Kidney epithelial cell (primary cell): ENCODE measurements around the gene OAS1. TPM values are rescaled to one million over a fixed set of nuclear protein-coding genes. Genes with fewer than 3 reads are reported as not detected.
"Not testable (repeated sequence)": the region's sequence is repeated elsewhere in the genome, so short reads cannot be mapped to it uniquely, and the experiment has no call there.

Source experiments
- DNase-seq: peaks from one replicate; pipeline ENCODE4 v3.0.0-alpha.2; 2010; ENCODE audit warnings: low read depth
- H3K27me3 ChIP-seq: 2 replicates; pipeline ENCODE4 v1.6.0; 2011; ENCODE audit warnings: low read length; ENCODE audit not compliant: control insufficient read depth, insufficient read depth
- H3K36me3 ChIP-seq: 2 replicates; pipeline ENCODE4 v1.5.1; 2011; ENCODE audit warnings: low read length; ENCODE audit not compliant: control insufficient read depth, insufficient read depth
- H3K4me3 ChIP-seq: 2 replicates; pipeline ENCODE4 v1.5.1; 2011; ENCODE audit warnings: low read depth, mild to moderate bottlenecking, control low read depth, low read length
- total RNA-seq: library from RNA; depleted of rRNA; stranded (reverse); fragments of >200 nt; gene quantifications from 2 replicates; pipeline ENCODE4 v1.2.3, GENCODE V29; 2015
- TF ChIP-seq, protein P1 (sequence below): IDR thresholded peaks from 2 replicates; pipeline ENCODE4 v1.5.1; 2011; ENCODE audit warnings: mild to moderate bottlenecking, moderate library complexity, low read length, control low read depth, inconsistent platforms; ENCODE audit not compliant: insufficient read depth, poor library complexity, severe bottlenecking

The OAS1 gene
- total RNA-seq, 1 donor from 2014 or later: 6.0 TPM

DNA sequence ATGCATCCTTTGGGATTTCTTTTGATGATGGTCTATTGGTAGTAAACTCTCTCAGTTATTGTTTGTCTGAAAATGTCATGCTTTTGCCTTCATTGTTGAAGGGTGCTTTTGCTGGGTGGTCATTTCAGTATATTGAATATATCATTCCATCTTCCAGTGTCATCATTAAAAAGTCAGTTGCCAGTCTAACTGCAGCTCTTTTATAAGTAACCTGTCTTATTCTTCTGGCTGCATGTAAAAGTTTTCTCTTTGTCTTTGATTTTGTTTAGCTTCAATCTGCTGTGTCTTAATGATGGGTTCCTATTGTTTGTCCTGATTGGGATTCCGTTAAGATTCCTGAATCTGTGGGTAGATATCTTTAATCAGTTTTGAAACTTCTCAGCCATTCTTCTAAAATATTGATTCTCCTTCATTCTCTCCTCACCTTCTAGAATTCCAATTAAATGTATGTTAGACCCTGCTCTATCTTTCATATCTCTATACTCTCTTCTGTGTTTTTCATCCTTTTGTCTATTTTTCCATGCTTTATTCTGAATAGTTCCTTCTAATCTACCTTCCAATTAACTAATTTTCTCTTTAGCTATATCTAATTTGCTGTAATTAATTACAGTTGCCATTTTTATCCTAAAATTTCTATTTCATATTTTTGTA lies 6.4 kb downstream of the OAS1 start:
- DNase-seq: no peak
- Histone ChIP-seq H3K27me3 (no peaks in the 10 kb centered on the region), H3K4me3 (no peak overlapping the region), H3K36me3 (no peaks in the 10 kb centered on the region)
- TF ChIP-seq, protein P1, sequence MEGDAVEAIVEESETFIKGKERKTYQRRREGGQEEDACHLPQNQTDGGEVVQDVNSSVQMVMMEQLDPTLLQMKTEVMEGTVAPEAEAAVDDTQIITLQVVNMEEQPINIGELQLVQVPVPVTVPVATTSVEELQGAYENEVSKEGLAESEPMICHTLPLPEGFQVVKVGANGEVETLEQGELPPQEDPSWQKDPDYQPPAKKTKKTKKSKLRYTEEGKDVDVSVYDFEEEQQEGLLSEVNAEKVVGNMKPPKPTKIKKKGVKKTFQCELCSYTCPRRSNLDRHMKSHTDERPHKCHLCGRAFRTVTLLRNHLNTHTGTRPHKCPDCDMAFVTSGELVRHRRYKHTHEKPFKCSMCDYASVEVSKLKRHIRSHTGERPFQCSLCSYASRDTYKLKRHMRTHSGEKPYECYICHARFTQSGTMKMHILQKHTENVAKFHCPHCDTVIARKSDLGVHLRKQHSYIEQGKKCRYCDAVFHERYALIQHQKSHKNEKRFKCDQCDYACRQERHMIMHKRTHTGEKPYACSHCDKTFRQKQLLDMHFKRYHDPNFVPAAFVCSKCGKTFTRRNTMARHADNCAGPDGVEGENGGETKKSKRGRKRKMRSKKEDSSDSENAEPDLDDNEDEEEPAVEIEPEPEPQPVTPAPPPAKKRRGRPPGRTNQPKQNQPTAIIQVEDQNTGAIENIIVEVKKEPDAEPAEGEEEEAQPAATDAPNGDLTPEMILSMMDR: no peak

DNA sequence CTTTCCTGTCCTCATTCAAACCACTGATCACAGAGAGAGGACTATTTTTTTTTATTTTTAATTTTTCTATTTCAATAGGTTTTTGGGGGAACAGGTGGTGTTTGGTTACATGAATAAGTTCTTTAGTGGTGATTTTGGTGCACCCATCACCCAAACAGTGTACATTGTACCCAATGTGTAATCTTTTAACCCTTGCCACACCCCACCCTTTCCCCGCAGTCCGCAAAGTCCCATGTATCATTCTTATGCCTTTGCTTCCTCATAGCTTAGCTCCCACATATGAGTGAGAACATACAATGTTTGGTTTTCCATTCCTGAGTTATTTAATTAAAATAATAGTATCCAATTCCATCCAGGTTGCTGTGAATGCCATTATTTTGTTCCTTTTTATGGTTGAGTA lies 7.1 kb downstream of the OAS1 start:
- not testable (repeated sequence) for H3K27me3 ChIP-seq, H3K36me3 ChIP-seq, H3K4me3 ChIP-seq, DNase-seq

DNA sequence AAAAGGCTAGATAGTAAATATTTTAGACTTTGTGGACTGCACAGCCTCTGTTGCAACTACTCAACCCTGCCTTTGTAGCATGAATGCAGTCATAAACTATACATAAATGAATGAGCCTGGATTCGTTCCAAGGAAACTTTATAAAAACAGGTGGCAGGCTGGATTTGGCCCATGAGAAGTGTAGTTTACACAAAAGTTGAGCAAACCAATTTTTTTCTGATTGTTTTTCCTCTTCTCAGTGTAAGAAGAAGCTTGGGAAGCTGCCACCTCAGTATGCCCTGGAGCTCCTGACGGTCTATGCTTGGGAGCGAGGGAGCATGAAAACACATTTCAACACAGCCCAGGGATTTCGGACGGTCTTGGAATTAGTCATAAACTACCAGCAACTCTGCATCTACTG lies 9.5 kb downstream of the OAS1 start:
- Histone ChIP-seq H3K4me3 (no peak overlapping the region), H3K36me3 (no peaks in the 10 kb centered on the region), H3K27me3 (no peaks in the 10 kb centered on the region)
- TF ChIP-seq, protein P1: no peak
- DNase-seq: no peak

DNA sequence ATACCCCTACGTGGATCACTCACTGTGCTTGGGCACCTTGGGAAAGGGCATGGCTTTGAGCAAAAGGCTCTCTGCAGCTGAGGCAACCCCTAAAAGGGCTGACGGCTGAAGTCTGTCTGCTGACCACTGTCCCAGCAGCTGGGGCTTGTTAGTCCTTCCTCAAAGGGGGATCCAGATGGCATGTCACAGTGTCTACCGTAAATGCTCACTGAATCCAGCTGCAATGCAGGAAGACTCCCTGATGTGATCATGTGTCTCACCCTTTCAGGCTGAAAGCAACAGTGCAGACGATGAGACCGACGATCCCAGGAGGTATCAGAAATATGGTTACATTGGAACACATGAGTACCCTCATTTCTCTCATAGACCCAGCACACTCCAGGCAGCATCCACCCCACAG lies 12.4 kb downstream of the OAS1 start:
- Histone ChIP-seq H3K27me3 (peaks cover 3% of the 10 kb centered on the region), H3K36me3 (no peaks in the 10 kb centered on the region), H3K4me3 (no peak overlapping the region)
- no peak for DNase-seq
- TF ChIP-seq, protein P1: no peak

DNA sequence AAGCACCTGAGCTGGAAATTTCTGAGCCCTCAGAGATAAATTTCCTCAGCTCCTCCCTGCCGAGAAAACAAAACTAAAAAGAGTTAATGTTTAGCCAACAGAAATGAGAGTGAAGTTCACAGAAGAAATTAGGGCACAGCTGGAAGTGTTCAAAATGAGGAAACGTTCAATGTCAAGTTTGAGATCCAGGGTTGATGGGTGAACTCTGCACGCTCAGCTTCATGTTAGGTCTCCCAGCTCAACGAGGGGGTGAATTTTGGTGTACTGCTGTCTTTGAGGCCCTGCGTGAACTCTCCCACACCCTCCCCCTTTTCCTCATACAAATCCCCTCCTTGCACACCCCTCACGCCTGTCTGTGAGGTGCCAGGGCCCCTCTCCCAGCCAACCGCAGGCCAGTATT lies 18.2 kb downstream of the OAS1 start:
- no peak for DNase-seq
- Histone ChIP-seq H3K36me3 (no peaks in the 10 kb centered on the region), H3K4me3 (no peak overlapping the region), H3K27me3 (peaks cover 3% of the 10 kb centered on the region)
- TF ChIP-seq, protein P1: no peak

DNA sequence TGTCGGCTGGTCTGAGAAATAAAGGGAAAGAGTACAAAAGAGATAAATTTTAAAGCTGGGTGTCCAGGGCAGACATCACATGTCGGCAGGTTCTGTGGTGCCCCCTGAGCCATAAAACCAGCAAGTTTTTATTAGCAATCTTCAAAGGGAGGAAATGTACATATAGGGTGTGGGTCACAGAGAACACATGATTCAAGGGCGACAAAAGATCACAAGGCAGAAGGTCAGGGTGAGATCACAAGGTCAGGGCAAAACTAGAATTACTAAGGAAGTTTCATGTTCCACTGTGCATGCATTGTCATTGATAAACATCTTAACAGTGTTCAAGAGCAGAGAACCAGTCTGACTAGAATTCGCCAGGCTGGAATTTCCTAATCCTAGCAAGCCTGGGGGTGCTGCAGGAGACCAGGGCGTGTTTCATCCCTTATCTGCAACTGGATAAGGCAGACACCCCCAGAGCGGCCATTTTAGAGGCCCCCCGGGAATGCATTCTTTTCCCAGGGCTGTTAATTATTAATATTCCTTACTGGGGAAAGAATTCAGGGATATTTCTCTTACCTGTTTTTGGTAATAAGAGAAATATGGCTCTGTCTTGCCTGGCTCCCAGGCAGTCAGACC lies 19.8 kb downstream of the OAS1 start:
- not testable (repeated sequence) for H3K27me3 ChIP-seq, H3K4me3 ChIP-seq, DNase-seq

DNA sequence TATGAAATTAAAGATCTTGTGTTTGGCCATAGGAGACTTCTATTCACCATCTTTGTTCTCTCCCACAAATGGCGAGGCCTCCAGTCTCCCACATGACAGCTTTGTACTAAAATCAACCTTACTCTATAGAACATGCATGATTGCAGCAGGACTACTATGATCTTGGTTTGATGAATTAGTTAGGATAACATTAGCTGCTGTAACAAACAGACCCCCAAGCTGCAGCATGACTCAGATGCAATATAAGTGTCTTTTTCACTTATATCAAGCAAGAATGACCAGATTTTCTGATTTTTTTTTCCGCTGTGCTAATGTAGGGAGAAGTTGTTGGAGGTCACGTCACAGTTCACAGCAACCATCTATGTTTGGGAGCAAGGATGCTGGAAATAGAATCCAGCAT lies 20.7 kb downstream of the OAS1 start:
- no peaks in the 10 kb centered on the region for H3K36me3 ChIP-seq
- TF ChIP-seq, protein P1: no peak
- H3K4me3 ChIP-seq: no peak overlapping the region
- H3K27me3 ChIP-seq: peaks cover under 1% of the 10 kb centered on the region
- DNase-seq: no peak

More for the DNA sequence above, 19.8 kb downstream of the OAS1 start:
- not testable (repeated sequence) for H3K36me3 ChIP-seq
